GM18858 (cell line): ENCODE results near the gene LMO7.

Experiments
- ATAC-seq: cut with Tn5 transposase; IDR thresholded peaks from one replicate; pipeline ENCODE4 v1.9.1; 2021; ENCODE audit not compliant: unreplicated experiment

The LMO7 gene

DNA sequence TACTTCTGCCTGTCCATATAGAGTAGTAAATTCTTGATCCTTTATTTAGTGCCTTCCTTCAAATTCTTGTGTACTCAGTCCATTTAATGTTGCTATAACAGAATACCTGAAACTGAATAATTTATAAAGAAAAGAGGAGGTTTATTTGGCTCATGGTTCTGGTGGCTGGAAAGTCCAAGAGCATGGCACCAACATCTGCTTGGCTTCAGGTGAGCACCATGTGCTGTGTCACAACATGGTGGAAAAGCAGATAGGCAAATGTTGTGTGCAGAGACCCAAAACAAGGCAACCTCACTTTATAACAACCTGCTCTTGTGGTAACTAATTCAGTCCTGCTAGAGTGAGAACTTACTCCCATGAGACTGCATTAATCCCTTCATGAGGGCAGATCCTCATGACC is 195.3 kb downstream of the LMO7 start:
- ATAC-seq = no peak

DNA sequence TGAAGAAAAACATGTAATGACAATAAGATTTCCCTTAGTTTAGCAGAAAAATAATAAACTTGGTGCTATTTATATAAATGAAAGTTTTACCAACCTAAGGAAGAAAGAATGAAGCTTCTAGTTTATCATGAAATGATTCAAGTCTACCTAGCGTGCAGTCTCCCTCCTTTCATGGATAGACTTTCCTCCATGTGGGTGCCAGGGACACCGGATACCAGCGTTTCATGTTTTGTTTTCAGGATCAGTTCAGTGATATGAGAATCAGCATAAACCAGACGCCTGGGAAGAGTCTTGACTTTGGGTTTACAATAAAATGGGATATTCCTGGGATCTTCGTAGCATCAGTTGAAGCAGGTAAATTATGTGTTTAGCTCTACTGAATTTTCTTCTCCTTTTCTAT is 196.7 kb downstream of the LMO7 start:
- ATAC-seq = no peak

DNA sequence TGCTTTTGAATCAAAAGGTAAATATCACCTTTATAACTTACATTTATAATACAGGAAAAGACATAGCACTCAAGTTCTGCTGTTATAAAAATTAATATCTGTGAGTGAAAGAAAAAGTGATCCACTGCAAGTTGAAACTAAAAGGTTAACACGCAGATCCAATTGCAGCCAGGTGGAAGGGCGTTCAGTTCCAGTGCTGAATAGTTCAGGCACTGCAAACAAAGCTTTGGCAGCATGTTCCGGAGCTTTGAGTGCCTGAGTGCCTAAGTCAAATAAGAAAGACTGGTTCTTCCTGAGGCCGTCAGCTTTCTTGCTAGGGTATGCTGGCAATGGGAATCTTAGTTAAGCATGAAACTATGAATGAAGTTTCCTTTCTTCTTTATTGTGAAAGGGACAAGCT is 200.3 kb downstream of the LMO7 start:
- no peak for ATAC-seq

DNA sequence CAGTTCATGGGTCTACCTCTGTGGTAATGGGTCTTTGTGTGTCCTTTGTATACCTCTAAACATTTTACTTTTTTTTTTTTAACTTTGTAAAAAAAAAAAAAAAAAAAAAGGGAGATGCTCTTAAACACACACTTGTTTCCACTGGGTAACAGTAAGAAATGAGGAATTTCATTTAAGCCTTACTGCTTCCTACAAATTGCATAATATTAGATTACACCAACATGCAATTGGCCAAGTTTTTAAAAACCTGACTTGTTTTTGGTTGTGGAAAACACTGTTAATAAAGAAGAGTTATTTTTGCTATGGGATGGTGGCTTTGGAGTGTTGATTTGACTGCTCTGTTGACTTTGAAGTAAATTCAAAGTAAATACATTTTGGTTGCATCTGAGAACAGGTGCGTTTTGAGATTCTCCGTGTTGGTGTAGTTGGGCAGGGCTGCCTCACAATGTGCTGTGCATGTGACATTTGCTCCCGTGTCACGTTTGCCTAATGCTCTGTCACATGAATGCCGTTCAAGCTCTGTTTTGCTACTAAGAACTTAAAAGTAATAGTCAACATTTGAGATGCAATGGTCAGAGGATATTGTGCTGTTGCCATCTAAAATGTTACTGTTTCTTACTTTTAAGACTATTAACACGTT is 202.4 kb downstream of the LMO7 start:
- no peak for ATAC-seq

DNA sequence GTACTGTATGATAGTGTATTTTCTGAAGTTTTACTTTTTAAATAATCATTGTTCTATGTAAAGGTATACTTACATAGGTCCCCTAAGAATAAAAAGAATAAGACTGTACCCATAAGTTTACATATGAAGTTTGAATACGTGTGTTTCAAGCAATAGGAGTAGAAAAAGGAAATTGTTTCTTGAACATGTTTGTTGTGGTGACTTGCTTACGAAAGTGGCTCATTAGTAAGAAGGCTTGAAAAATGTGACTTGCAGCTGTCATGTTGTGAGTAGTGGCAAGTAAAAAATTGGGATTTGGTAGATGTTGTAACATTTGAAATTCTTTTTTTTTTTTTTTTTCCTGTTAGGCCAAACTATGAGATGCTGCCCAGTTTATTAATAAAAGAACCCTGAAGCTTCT is 203.3 kb downstream of the LMO7 start:
- ATAC-seq = no peak

DNA sequence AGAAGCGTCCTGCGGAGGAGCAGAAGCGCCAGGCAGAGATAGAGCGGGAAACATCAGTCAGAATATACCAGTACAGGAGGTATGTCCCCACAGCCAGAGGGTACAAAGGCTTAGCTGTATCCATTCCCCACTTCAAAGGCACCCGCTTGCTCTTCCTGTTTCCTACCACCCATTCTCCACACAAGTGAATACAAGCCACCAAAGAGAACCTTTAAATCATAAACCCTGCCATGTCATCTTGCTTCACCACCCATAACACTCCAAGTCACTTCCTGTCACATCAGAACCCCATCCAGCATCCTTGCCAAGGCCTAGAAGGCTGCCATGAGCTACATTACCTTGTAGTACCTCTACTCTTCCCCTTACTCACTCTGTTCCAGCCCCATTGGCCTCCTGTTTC is 205.8 kb downstream of the LMO7 start:
- no peak for ATAC-seq

DNA sequence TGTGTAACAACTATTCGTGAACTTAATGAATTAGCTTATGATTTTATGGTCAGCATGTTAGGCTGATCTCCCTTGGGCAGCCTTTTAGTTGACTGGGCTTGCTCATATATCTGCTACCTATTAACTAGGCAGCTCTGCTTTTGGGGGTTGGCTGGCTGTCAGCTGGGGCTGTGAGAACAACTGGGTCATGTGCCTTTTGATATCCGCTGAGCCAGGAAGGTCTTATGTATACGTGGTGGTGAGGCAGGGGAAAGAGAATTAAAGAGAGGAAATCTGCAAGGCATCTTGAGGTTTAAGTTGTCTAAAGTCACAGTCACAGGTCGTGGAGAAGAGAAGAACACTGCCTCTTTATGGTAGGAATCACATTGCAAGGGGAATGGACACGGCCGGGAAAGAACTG is 206.9 kb downstream of the LMO7 start:
- no peak for ATAC-seq

DNA sequence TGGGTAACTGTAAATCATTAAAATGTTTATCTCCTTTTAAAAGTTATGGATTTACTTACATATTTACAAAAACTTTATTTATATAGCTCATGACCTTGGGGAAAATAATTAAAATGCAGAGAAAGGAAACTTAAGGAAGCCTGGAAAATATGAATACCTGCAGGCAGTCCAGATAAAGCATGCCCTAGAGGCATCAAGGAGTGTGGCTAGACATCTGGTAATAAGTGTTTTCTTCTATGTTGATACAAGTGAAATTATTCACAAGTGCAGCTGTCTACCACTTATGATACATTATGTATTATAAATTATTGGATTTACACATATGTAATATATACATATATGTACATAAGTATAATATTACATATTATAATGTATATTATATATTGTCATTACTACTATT is 207.9 kb downstream of the LMO7 start:
- ATAC-seq = no peak

DNA sequence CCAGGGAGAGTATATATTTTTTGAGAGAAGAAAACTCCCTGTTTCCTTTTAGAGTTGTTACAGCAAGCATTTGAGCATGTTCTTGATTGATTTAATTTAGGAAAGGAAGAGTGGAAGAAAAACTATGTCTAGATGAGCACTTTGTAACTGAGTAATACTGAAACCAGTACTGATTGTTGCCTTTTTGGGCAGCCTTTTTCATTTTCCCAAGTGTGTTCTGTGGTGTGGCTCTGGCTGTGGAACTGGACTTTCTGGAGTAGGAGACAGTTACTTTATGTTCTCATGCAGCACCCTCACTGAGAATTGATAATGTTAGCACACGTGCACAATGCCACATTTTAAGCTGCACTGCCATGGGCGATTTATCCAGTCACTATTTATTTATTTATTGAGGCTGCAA is 211.5 kb downstream of the LMO7 start:
- no peak for ATAC-seq

DNA sequence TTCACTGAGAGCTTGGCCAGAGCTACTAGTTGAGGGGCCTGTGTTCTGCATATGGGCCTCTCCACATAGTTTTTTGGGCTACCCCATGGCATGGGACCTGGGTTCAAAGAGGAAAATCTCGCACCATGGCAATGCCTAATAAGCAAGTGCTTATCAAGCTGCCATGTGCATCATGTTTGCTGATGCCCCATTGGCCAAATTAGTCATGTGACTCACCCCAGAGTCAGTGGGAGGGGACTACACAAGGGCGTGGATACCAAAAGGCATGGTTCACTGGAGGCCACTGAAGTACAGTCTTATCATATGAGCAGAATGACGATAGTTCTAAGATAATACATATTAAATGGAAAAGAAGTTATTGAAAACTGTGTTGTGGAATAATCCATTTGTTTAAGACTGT is 214.8 kb downstream of the LMO7 start:
- no peak for ATAC-seq

DNA sequence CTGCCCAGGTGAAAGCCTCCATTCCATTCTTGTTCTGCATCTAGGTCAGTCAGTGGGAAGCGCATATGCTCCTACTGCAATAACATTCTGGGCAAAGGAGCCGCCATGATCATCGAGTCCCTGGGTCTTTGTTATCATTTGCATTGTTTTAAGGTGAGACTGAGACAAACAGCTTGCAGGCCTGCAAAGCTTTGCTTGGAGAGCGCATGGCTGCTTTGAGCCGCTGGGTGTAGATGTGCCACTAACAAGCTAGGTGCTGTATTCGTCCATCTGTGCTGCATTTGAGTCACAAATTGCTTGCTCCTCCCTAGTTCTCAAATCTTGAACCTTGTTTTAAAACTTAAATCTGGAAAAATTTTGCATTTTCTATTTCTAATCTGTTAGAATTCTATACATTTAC is 219.1 kb downstream of the LMO7 start:
- no peak for ATAC-seq

DNA sequence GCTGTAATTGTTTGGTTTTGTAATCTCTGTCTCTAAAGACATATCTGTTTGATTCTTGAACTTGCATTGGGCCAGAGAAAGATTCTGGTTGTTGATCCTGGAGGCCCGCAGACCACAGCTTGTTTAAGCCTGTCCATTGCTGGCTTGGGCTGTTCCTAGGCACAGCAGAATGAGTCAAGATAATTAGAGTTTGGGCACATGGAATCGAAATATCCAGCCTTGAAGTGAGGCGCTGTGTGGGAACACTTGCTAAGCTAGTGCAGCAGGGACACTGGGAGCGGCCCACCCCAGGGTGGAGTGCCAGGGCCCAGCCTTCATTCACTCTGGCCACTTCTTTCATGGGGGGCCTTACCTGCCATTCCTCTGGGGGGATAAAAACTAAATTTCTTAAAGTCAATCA is 219.7 kb downstream of the LMO7 start:
- ATAC-seq = no peak

DNA sequence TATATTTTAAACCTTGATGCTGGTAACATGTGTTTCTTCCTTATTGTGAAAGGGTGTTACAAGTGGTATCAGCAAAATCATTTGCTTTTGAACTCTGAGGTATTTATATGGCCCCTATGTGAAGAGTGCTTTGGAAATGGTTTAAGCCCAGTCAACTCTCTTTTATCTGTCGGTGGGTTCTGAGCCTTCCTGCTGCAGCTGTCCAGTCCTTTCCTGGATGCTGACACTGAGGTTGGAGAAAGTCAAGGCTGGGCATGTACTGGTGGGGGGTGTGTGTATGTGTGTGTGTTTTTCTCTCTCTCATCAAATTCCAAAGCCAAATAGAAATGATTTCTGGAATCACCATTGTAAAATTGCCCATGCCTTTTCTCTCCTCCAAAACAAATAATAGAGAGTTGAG is 221.2 kb downstream of the LMO7 start:
- no peak for ATAC-seq

DNA sequence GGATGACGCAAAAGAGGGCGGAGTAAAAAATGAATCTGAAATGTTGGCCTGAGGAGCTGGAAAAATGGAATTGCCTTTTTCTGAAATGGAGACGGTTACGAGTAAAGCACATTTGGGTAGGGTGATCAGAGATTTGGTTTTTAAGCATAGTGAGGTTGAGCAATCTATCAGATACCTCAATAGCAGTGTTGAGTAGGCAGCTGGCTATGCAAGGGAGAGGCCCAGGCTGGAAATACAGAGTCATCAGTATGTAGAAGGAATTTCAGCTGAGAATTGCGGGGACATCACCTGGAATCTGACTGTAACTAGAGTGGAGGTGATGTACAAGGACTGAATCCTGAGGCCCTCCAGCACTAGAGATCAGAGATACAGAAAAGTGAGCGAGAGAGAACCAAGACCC is 224.8 kb downstream of the LMO7 start:
- ATAC-seq = no peak

DNA sequence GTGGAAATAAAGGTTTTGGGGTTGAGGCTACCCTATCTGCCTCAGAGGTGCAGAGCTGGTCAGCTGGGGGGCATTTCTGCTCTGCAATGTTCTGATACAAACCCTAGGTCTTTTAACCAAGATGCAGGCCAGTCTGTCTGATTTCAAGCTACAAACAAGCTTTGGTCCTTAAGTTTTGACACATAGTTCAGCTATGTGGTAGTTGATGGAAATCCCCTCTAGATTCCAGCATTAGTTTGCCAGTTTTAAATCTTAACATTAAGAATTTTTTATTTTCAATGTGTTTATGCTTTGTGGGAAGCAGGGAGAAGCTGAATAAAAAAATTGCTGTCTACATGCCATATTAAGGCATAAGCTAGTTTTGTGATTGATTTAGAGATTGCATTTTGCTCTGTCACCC is 225.7 kb downstream of the LMO7 start:
- ATAC-seq = no peak

DNA sequence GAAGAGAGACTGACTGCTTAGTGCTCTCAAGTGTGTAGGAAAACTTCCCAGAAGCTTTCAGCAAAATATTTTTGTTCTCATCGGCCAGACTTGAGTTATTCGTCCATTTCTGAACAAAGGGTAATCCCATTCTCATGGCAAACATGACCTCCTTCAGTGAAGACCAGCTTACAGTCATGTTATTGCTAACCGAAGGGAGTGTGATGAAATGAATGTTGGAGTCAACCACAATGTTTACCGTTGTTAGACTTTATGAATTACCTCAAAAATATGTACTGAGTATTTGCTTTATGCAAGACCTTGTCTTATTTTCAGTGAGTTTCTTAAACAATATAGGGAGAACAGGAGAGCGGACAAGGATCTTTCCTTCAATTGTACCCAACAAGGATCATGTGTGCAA is 228.6 kb downstream of the LMO7 start:
- no peak for ATAC-seq

DNA sequence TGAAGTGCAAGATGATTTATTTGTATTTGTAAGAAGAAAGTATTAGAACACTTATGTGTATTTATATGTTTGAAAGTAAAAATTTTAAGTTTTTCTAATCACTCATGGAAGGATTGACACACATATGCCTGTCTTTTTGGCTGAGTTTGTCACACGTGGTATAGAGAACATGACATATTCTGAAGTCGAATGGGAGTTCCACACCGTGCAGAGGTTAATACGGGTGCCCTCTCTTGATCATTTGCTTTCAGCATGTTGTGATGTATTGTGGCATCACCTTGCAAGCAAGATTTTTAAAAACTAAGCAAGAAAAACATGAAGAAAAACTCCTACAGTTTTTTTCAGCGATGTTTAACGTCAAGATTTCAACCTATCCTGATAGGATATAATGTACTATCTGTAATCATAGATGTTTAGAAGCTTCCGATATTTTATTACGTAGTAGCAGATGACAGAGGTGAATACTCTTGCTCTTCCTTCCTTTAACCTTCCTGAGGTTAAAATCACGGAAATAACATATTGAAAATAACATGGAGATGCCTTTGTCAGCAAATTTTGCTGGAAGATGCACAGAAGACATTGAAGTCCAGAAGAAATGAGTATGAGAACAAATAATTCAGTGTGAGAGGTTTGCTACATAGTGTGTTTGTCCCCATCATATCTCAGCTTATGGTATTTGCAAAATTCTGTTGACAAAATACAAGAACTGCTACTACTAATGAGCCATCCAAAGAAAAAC is 231.4 kb downstream of the LMO7 start:
- no peak for ATAC-seq

DNA sequence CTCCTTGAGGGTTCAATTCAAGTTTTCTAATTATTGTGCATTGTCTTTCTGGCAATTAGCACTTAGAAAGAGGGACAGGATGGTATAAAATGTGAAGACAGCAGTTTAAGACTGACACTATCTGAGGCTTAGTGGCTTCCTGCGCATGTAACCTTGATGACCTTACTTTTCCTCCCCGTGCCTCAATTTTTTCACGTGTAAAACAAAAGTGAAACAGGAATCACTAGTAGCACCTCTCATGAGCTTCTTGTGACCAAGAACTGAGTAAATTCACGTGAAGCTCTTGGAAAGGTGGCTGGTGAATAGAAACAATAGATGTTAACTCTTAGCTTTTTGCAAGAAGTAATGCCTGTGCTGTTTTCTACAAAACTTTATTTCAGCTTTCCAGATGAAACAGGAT is 233.9 kb downstream of the LMO7 start:
- no peak for ATAC-seq

DNA sequence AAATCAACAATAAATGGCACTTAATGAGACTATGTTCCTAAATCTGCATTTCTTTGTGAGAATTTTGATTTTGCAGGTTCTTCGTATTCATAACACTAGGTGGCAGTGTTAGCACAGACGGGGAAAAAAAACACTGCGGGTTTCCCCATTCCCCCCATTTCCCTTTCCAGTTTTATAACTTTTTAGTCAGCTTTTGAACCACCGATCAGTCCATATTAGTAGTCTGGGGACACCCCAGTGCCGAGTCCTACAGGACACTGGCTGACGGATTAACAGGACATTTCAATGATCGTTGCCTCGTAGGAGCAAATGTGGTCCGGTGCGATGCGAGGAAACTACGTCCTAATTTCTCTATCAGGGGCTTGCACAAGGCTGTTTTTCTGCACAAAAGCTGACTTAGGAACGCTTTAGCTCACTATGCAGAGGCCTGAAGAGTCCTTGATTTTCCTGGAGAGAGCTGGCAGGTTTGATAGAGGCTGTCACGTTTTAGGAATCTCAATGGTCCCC is 234.3 kb downstream of the LMO7 start:
- no peak for ATAC-seq

DNA sequence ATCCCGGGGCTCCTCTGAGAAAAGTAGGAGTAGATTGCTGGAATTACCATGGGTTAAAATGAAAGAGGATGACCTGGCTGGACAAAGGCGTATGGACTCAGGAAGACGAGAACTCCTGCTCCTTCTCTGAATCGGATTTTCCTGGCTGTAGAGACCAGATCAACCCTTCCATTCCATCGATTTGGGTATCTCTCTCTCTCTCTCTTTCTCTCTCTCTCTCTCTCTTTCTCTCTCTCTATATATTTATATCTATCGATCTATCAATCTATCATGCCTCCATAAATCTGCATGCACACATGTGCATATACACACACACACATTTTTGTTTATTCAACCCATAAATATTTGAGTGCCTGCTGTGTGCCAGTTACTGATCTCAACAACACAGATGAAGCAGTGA is 234.9 kb downstream of the LMO7 start:
- ATAC-seq = no peak

DNA sequence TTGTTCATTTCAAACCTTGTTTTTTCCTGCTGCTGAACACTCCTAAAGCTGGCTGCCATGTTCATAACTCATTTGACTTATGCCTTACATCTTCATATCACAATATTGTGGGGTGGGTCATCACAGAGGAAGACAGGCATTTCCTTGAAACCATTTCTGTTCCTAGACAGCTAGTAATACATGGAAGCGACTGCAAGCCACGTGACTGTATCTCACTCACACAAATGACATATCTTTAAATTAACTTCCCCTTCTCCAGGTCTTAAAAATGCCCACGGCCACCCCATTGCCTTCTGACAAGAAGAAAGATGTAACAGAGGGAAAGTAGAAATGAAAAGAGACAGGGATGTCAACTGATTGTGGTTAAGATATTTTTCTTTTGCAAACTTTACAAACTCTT is 236.8 kb downstream of the LMO7 start:
- no peak for ATAC-seq

DNA sequence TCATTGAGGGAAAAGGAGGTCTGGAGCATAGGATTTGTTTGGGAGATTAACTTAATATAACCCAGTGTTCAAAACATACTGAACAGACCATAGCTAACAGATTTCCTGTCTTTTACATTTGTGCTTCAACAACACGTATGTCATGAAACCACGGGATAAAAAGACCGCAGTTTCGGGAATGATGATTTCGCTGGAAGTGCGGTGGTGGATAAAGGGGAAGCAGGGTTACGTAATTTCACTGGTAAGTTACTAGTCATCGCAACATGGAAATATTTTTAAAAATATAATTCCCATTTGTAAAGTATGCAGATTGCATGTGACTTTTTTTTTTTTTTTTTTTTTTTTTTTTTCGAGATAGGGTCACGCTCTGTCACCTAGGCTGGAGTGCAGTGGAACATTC is 237.4 kb downstream of the LMO7 start:
- no peak for ATAC-seq

DNA sequence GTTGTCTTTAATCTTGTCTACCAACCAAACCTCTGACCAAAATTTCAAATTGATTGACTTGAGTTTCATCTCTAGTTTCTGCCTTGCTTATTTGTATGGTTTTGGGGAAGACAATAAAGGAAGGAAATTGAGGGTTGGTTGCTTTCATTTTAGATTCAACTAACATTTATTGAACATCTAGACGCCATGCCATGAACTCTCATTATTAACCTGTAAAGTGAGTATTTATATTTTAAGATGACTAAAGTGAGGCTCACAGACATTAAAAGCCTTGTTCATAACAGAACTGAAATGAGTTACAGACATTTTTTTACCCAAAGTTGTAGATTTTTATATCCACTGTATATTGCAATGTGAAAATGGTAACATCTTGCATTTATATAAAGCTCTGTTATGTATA is 239.3 kb downstream of the LMO7 start:
- ATAC-seq = no peak
